Neural crest cell (in vitro differentiated cells): Measurements from ENCODE around the gene SYCE1. TPM values are rescaled to one million over a fixed set of nuclear protein-coding genes. Genes with fewer than 3 reads are reported as not detected.
"Not testable (repeated sequence)": the region's sequence is repeated elsewhere in the genome, so short reads cannot be mapped to it uniquely, and the experiment has no call there.

Source experiments
- DNase-seq: peaks from one replicate; pipeline ENCODE4 v3.0.0; 2021; ENCODE audit warnings: low read depth, mixed read lengths, low spot score
- H3K27ac Mint-ChIP-seq: one replicate; pipeline ENCODE4 v1.8.0; 2021; ENCODE audit warnings: mild to moderate bottlenecking, mixed read lengths; ENCODE audit not compliant: unreplicated experiment
- H3K27me3 Mint-ChIP-seq: 2 replicates; pipeline ENCODE4 v1.8.0; 2021; ENCODE audit warnings: low read depth, mild to moderate bottlenecking, mixed read lengths
- H3K36me3 Mint-ChIP-seq: 2 replicates; pipeline ENCODE4 v1.8.0; 2021; ENCODE audit warnings: low read depth, mild to moderate bottlenecking, mixed read lengths
- H3K4me1 Mint-ChIP-seq: 2 replicates; pipeline ENCODE4 v1.8.0; 2021; ENCODE audit warnings: mixed read lengths
- H3K4me3 Mint-ChIP-seq: one replicate; pipeline ENCODE4 v1.8.0; 2021; ENCODE audit warnings: mild to moderate bottlenecking, mixed read lengths
- H3K9me3 Mint-ChIP-seq: 2 replicates; pipeline ENCODE4 v1.8.0; 2021; ENCODE audit warnings: mixed read lengths
- CTCF ChIP-seq: fragments of 200-600 bp; sonication (generic); conservative IDR thresholded peaks from 2 replicates; pipeline ENCODE4 v1.5.0; 2021; ENCODE audit warnings: antibody characterized with exemption, mild to moderate bottlenecking
- total RNA-seq: library from RNA; stranded (reverse); gene quantifications from 2 replicates; pipeline ENCODE4 v1.2.1, GENCODE V29; 2021

Gene SYCE1
- total RNA-seq, 1 donor from 2014 or later = not detected

- Mint-ChIP-seq H3K9me3 (peaks cover 18% of the 10 kb centered on the region), H3K4me1 (no peaks in the 10 kb centered on the region), H3K36me3 (no peaks in the 10 kb centered on the region), H3K27ac (no peak overlapping the region), H3K4me3 (no peak overlapping the region), H3K27me3 (no peaks in the 10 kb centered on the region)
- TF ChIP-seq CTCF = no peak
- no peak for DNase-seq
Measured at GRCh38 chr10:133600657-133601056, 35.3 kb upstream of the SYCE1 start.

DNA sequence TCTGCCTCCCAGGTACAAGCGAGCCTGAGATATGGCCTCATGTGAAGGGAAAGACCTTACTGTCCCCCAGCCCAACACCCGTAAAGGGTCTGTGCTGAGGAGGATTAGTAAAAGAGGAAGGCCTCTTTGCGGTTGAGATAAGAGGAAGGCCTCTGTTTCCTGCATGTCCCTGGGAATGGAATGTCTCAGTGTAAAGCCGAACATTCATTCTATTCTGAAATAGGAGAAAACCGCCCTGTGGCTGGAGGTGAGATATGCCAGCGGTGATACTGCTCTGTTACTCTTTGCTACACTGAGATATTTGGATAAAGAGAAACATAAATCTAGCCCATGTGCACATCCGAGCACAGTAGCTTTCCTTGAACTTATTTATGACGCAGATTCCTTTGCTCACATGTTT, 34.5 kb upstream of the SYCE1 start:
- H3K36me3 Mint-ChIP-seq = not testable (repeated sequence)

GRCh38 chr10:133592716-133593115, 27.3 kb upstream of the SYCE1 start:
- no peaks in the 10 kb centered on the region for H3K36me3 Mint-ChIP-seq
- peaks cover 7% of the 10 kb centered on the region for H3K9me3 Mint-ChIP-seq
- DNase-seq = no peak
- no peak overlapping the region for H3K27ac Mint-ChIP-seq
- no peak for TF ChIP-seq CTCF
- peaks cover 5% of the 10 kb centered on the region for H3K27me3 Mint-ChIP-seq
- no peaks in the 10 kb centered on the region for H3K4me1 Mint-ChIP-seq
- no peak overlapping the region for H3K4me3 Mint-ChIP-seq

More for the DNA sequence above, 34.5 kb upstream of the SYCE1 start:
- H3K9me3 Mint-ChIP-seq = peaks cover 18% of the 10 kb centered on the region
- H3K27ac Mint-ChIP-seq, DNase-seq, H3K4me1 Mint-ChIP-seq, H3K4me3 Mint-ChIP-seq, H3K27me3 Mint-ChIP-seq: not testable (repeated sequence)

DNA sequence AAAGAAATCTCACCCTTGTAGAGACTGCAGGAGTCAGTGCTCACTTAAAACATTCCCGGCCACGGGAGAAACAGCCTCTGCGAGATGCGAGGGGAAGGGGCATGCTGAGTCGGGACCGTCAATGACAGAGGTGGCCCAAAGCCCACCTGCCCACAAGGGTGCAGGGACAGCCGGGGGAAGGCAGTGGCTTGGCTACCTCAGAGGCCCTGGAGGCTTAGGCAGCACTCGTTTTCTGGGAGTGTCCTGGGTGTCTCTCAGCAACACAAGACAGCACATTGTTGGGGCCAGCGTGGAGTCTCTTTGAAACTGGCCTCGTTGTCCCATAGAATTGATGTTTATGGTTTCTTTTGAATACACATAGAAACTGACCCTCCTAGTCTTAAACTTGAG, 25.6 kb upstream of the SYCE1 start:
- peaks cover 2% of the 10 kb centered on the region for H3K36me3 Mint-ChIP-seq
- peaks cover 5% of the 10 kb centered on the region for H3K27me3 Mint-ChIP-seq
- H3K9me3 Mint-ChIP-seq = peaks cover 14% of the 10 kb centered on the region
- no peak overlapping the region for H3K4me3 Mint-ChIP-seq
- no peak overlapping the region for H3K27ac Mint-ChIP-seq
- no peak for DNase-seq
- H3K4me1 Mint-ChIP-seq = no peaks in the 10 kb centered on the region
- TF ChIP-seq CTCF = no peak

GRCh38 chr10:133590226-133590969, 25.0 kb upstream of the SYCE1 start:
- Mint-ChIP-seq H3K27ac (no peak overlapping the region), H3K4me3 (no peak overlapping the region), H3K27me3 (peaks cover 5% of the 10 kb centered on the region), H3K9me3 (peaks cover 14% of the 10 kb centered on the region), H3K4me1 (no peaks in the 10 kb centered on the region), H3K36me3 (peaks cover 2% of the 10 kb centered on the region)
- DNase-seq = no peak
- TF ChIP-seq CTCF = no peak

DNA sequence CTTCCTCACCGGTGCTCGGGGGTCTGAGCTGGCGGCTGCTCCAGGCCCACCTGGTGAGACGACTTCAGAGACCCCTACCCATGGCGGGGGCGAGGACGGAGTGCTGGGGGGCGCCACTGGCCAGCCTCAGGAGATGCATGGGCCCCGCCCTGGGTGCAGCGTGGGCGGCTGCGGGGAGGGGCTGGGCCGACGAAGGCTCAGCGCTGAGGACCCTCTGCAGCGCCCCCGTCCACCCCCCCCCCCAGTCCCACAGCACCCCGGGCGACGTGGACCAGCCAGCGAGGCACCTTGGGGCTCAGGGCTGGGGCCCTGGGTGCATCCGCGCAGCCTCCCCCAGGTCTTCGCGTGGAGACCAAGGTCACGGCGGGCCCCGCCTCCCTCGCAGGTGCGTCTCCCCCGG, 11.7 kb upstream of the SYCE1 start:
- not testable (repeated sequence) for H3K4me3 Mint-ChIP-seq, H3K27ac Mint-ChIP-seq, H3K27me3 Mint-ChIP-seq, DNase-seq, H3K4me1 Mint-ChIP-seq
- peaks cover 11% of the 10 kb centered on the region for H3K36me3 Mint-ChIP-seq
- H3K9me3 Mint-ChIP-seq = peaks cover 12% of the 10 kb centered on the region

- H3K36me3 Mint-ChIP-seq = peaks cover 10% of the 10 kb centered on the region
- H3K27me3 Mint-ChIP-seq, H3K4me3 Mint-ChIP-seq, H3K27ac Mint-ChIP-seq, H3K9me3 Mint-ChIP-seq, DNase-seq, H3K4me1 Mint-ChIP-seq: not testable (repeated sequence)
Measured at GRCh38 chr10:133573460-133573859, 8.1 kb upstream of the SYCE1 start.

DNA sequence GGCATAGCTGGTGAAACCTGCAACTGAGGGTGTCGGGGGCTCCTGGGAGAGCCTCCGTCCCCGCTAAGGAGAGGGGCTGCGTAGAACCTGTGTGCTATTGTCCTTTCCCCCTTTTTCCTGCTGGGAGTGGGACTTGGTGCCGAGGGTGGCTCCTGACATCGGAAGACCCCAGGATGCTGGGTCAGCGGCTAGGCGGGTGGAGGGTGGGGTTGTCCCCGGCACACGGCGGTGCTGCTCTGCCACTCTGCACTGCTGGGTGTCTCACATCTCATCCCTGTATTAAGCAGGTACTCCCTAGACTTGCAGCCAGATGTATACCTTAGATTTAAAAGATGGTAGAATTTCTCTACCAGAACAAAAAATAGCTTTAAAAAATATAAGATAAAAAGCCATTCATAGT, 6.7 kb upstream of the SYCE1 start:
- not testable (repeated sequence) for H3K4me1 Mint-ChIP-seq, H3K9me3 Mint-ChIP-seq

GRCh38 chr10:133569801-133570200, 4.4 kb upstream of the SYCE1 start:
- H3K9me3 Mint-ChIP-seq, H3K27me3 Mint-ChIP-seq, DNase-seq, H3K4me3 Mint-ChIP-seq, H3K4me1 Mint-ChIP-seq, H3K27ac Mint-ChIP-seq: not testable (repeated sequence)
- peaks cover 10% of the 10 kb centered on the region for H3K36me3 Mint-ChIP-seq

More for the DNA sequence above, 6.7 kb upstream of the SYCE1 start:
- not testable (repeated sequence) for H3K27me3 Mint-ChIP-seq, H3K27ac Mint-ChIP-seq, H3K4me3 Mint-ChIP-seq, DNase-seq
- H3K36me3 Mint-ChIP-seq = peaks cover 10% of the 10 kb centered on the region
